ENCODE data around the gene TRIP11. TPM values are rescaled to one million over a fixed set of nuclear protein-coding genes. Genes with fewer than 3 reads are reported as not detected.

TRIP11 gene
- total and polyA plus RNA-seq, 8 donors, result 4.2 to 58.7 (median 42.1) TPM

- no peaks in the 10 kb centered on the region for H3K4me1 ChIP-seq
- H3K4me3 ChIP-seq, result no peak overlapping the region
- FAIRE-seq (no peak), DNase-seq (no peak), ATAC-seq (no peak)
- WGBS, 2 donors, result 71 to 72% methylated on average over 8 of the region's 8 CpGs
- H3K9me3 ChIP-seq, result no peaks in the 10 kb centered on the region
- no peaks in the 10 kb centered on the region for H3K36me3 ChIP-seq
- intact Hi-C loops (cut with DNase I), result no loop called here
- no peak for TF ChIP-seq CTCF (IDR thresholded peaks at IDR 0.05)
- no peak overlapping the region for H3K27ac ChIP-seq
- H3K27me3 ChIP-seq, result no peaks in the 10 kb centered on the region
Measured at GRCh38 chr14:91953170-91953985, 86.5 kb downstream of the TRIP11 start.

GRCh38 chr14:91947475-91948184, 92.2 kb downstream of the TRIP11 start, which contains the start of gene FBLN5:
Gene FBLN5 (minus strand): TSS chr14:91947694. CDS start chr14:91947229, 465 bp downstream.
- Histone ChIP-seq H3K9me3 (no peaks in the 10 kb centered on the region), H3K36me3 (no peaks in the 10 kb centered on the region), H3K27ac (peak within 1 kb of the TSS in 1 of 4 donors; percentile 37), H3K27me3 (no peaks in the 10 kb centered on the region), H3K4me3 (peak within 1 kb of the TSS; percentile 36 to 72 (median 43)), H3K4me1 (no peaks in the 10 kb centered on the region)
- peak; percentile 57 to 80 (median 70) for DNase-seq
- FAIRE-seq, result no peak
- ATAC-seq, result peak; percentile 81 to 88 (median 87)
- 1 to 2% methylated on average over 52 to 54 of the region's 54 CpGs for WGBS, 2 donors
- no peak for TF ChIP-seq CTCF (IDR thresholded peaks at IDR 0.05)
- intact Hi-C loops (cut with DNase I), result no loop called here

GRCh38 chr14:91946622-91947474, 93.0 kb downstream of the TRIP11 start:
- Histone ChIP-seq H3K27me3 (no peaks in the 10 kb centered on the region), H3K36me3 (no peaks in the 10 kb centered on the region), H3K4me1 (no peaks in the 10 kb centered on the region), H3K9me3 (no peaks in the 10 kb centered on the region), H3K27ac (peak overlapping the region in 1 of 4 donors; percentile 37), H3K4me3 (peak overlapping the region; percentile 36 to 72 (median 43))
- intact Hi-C loops (cut with DNase I), result no loop called here
- DNase-seq (peak in 1 of 6 donors; percentile 39), ATAC-seq (peak; percentile 24 to 55 (median 49)), FAIRE-seq (no peak)
- WGBS, 2 donors, result 2 to 3% methylated on average over 38 of the region's 38 CpGs
- no peak for TF ChIP-seq CTCF (IDR thresholded peaks at IDR 0.05)

- H3K4me3 ChIP-seq, result peak overlapping the region in 2 of 4 donors; percentile 44 to 72
- no peaks in the 10 kb centered on the region for H3K36me3 ChIP-seq
- no peak for TF ChIP-seq CTCF (IDR thresholded peaks at IDR 0.05)
- DNase-seq (no peak), ATAC-seq (peak in 3 of 4 donors; percentile 7 to 26 (median 13)), FAIRE-seq (no peak)
- WGBS, 2 donors, result 47 to 57% methylated on average over 10 of the region's 10 CpGs
- intact Hi-C loops (cut with DNase I), result no loop called here
- H3K27ac ChIP-seq, result no peak overlapping the region
- H3K27me3 ChIP-seq, result no peaks in the 10 kb centered on the region
- H3K9me3 ChIP-seq, result no peaks in the 10 kb centered on the region
- H3K4me1 ChIP-seq, result no peaks in the 10 kb centered on the region
Measured at GRCh38 chr14:91945751-91946621, 93.9 kb downstream of the TRIP11 start.

All from pancreas (tissue), 10 donors.